ENCODE measurements around the gene ADAP1.

DNA sequence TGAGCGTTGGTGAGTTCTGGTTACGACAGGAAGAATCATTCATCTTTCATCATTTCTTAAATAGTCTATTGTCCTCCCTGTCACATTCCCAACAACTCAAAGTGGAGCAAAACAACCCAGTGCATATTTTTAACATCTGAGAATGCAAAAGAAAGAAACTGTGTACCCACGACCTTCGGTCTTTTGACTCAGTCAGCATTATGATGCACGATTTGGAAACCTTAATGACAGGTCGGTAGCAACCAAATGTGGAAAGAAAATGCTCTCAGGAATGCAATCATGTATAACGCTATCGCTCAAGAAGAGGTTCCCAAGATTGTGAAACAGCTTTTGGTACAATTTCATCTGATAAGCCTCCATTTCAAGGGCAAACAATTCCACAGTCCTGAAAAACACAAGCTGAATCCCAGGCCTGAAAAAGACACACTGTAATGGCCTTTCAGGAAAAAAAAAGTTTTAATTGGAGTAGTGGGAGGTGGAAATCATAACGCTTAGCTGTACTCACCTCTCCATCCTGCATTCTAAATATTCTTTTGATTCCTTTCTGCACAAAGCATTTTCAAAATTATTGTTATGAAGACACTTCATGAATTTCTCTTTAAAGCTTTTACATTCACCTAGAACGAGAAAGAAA, 18.3 kb upstream of the ADAP1 start:
- TF ChIP-seq EZH2phosphoT487 (IDR thresholded peaks at IDR 0.05; ENCODE audit: insufficient read depth, low read depth) (no peak), EZH2 (IDR thresholded peaks at IDR 0.05; ENCODE audit: insufficient read depth, poor library complexity, severe bottlenecking) (no peak)
